B cell (primary cell): ENCODE data around the gene LYAR. TPM values are rescaled to one million over a fixed set of nuclear protein-coding genes. Genes with fewer than 3 reads are reported as not detected.

Source experiments
- ATAC-seq: fragments of 200-7000 bp; cut with Tn5 transposase; one replicate; pipeline ENCODE4 v1.10.0; 2021; ENCODE audit warnings: low read depth, mild to moderate bottlenecking, moderate number of reproducible peaks, moderate library complexity
- CTCF ChIA-PET: fragments of 350-600 bp; sonication (Branson Sonifier 250); formaldehyde crosslinking; loops from one replicate; lab custom pipeline; 2021; ENCODE audit warnings: antibody characterized with exemption, inconsistent platforms; lab: Charles Lee
- POLR2A ChIA-PET: fragments of 350-600 bp; sonication (Branson Sonifier 250); formaldehyde crosslinking; loops from one replicate; lab custom pipeline; 2021; ENCODE audit warnings: antibody characterized with exemption; lab: Charles Lee
- DNase-seq: peaks from one replicate; pipeline ENCODE4 v3.0.0; 2013
- H2AFZ ChIP-seq: 2 replicates; pipeline ENCODE4 v1.6.1; 2012; ENCODE audit warnings: mild to moderate bottlenecking, low read depth, low read length; ENCODE audit not compliant: insufficient read depth, poor library complexity, severe bottlenecking
- H3K27ac ChIP-seq, 2 donors: 1 replicate in 1 of 2; 2 replicates in 1 of 2; pipeline ENCODE4 v1.5.1; 2012 to 2013; ENCODE audit warnings: low read length in 2 of 2, mild to moderate bottlenecking in 2 of 2, moderate library complexity in 1 of 2
- H3K27me3 ChIP-seq, 4 experiments: fragments of 200-600 bp in 1 of 4; sonication (generic) in 1 of 4; replicated peaks in 1 of 4; 1 replicate in 2 of 4; 2 replicates in 2 of 4; pipeline versions ENCODE4 v1.6.1 to v1.7.0; 2013 to 2016; ENCODE audit warnings: low read length in 3 of 4, mild to moderate bottlenecking in 2 of 4, mixed read lengths in 1 of 4, moderate library complexity in 1 of 4; ENCODE audit not compliant: insufficient read depth in 4 of 4, control insufficient read depth in 3 of 4; ENCODE audit errors: control extremely low read depth in 1 of 4
- H3K36me3 ChIP-seq, 2 experiments: replicated peaks in 1 of 2; 1 replicate in 1 of 2; 2 replicates in 1 of 2; pipeline versions ENCODE4 v1.6.1 to v1.7.1; 2013; ENCODE audit warnings: low read length in 1 of 2; ENCODE audit not compliant: insufficient read depth in 2 of 2, control insufficient read depth in 1 of 2; ENCODE audit errors: control extremely low read depth in 1 of 2, extremely low read depth in 1 of 2
- H3K4me1 ChIP-seq, 2 donors: fragments of 200-600 bp in 1 of 2; sonication (generic) in 1 of 2; 1 replicate in 1 of 2; 2 replicates in 1 of 2; pipeline versions ENCODE4 v1.5.1 to v1.6.1; 2013 to 2017; ENCODE audit warnings: low read length in 2 of 2; ENCODE audit not compliant: control insufficient read depth in 2 of 2, insufficient read depth in 2 of 2
- H3K4me2 ChIP-seq: replicated peaks from 2 replicates; pipeline ENCODE3; 2012; ENCODE audit warnings: mild to moderate bottlenecking, low read depth, low read length; ENCODE audit not compliant: poor library complexity, severe bottlenecking
- H3K4me3 ChIP-seq, 5 experiments: fragments of 200-600 bp in 1 of 5; sonication (generic) in 1 of 5; 1 replicate in 3 of 5; 2 replicates in 2 of 5; pipeline versions ENCODE4 v1.5.1 to v1.7.0; 2011 to 2016; ENCODE audit warnings: low read length in 4 of 5, mild to moderate bottlenecking in 4 of 5, low read depth in 2 of 5, control low read depth in 1 of 5, moderate library complexity in 1 of 5; ENCODE audit not compliant: insufficient read depth in 1 of 5; ENCODE audit errors: control extremely low read depth in 1 of 5, extremely low read depth in 1 of 5
- H3K79me2 ChIP-seq: fragments of 200-600 bp; sonication (generic); one replicate; pipeline ENCODE4 v1.6.0; 2016; ENCODE audit warnings: low read length; ENCODE audit not compliant: control insufficient read depth, insufficient read depth
- H3K9ac ChIP-seq: fragments of 200-600 bp; sonication (generic); 2 replicates; pipeline ENCODE4 v1.6.1; 2017; ENCODE audit warnings: mild to moderate bottlenecking, low read length, moderate library complexity
- H3K9me3 ChIP-seq, 3 donors: one replicate each; pipeline versions ENCODE4 v1.6.1 to v1.7.1; 2013; ENCODE audit warnings: low read length in 2 of 3; ENCODE audit not compliant: control insufficient read depth in 2 of 3, insufficient read depth in 1 of 3; ENCODE audit errors: control extremely low read depth in 1 of 3
- H4K20me1 ChIP-seq: 2 replicates; pipeline ENCODE4 v1.6.0; 2012; ENCODE audit warnings: mild to moderate bottlenecking, low read length; ENCODE audit not compliant: insufficient read depth, control insufficient read depth, poor library complexity, severe bottlenecking
- H3K27ac Mint-ChIP-seq: one replicate; pipeline ENCODE4 v1.8.0; 2021; ENCODE audit warnings: mixed read lengths
- H3K27me3 Mint-ChIP-seq: one replicate; pipeline ENCODE4 v1.8.0; 2021; ENCODE audit warnings: mixed read lengths
- H3K4me1 Mint-ChIP-seq: one replicate; pipeline ENCODE4 v1.8.0; 2021; ENCODE audit warnings: mixed read lengths
- H3K4me3 Mint-ChIP-seq: one replicate; pipeline ENCODE4 v1.8.0; 2021; ENCODE audit warnings: mixed read lengths
- H3K9me3 Mint-ChIP-seq: one replicate; pipeline ENCODE4 v1.8.0; 2022; ENCODE audit warnings: mixed read lengths; ENCODE audit not compliant: insufficient read depth
- CTCF ChIP-seq: fragments of 200-600 bp; IDR thresholded peaks from one replicate; pipeline ENCODE4 v1.8.0; 2022; ENCODE audit warnings: antibody characterized with exemption, mild to moderate bottlenecking
- EZH2 ChIP-seq: IDR thresholded peaks from 2 replicates; pipeline ENCODE4 v1.6.1; 2012; ENCODE audit warnings: borderline replicate concordance, low read depth, mild to moderate bottlenecking, moderate library complexity, low read length; ENCODE audit not compliant: insufficient read depth, poor library complexity, severe bottlenecking
- WGBS: methylation state at CpG from one replicate; pipeline ENCODE4 v1.1.5; 2013; ENCODE audit warnings: missing lambda C conversion rate; ENCODE audit not compliant: insufficient coverage; 5-methylcytosine and 5-hydroxymethylcytosine counted together
- intact Hi-C: fragments of 100-400 bp; cut with micrococcal nuclease; formaldehyde crosslinking; loops from one replicate; pipeline ENCODE4 v1.10.0; 2022
- polyA plus RNA-seq: library from polyadenylated mRNA; depleted of rRNA; stranded (reverse); fragments of >200 nt; gene quantifications from 2 replicates; pipeline ENCODE4 v1.2.3, GENCODE V29; 2012
- total RNA-seq, 2 donors: library from RNA; stranded (reverse); fragments of 120-200 nt in 1 of 2; gene quantifications; 1 replicate in 1 of 2; 2 replicates in 1 of 2; pipeline versions ENCODE4 v1.2.3 to v1.2.4, GENCODE V29; 2013 to 2022

The LYAR gene
- total and polyA plus RNA-seq, 2 donors (not counting 1 experiment from before 2014, with no cell fraction given) = 3.0 to 11.5 TPM

DNA sequence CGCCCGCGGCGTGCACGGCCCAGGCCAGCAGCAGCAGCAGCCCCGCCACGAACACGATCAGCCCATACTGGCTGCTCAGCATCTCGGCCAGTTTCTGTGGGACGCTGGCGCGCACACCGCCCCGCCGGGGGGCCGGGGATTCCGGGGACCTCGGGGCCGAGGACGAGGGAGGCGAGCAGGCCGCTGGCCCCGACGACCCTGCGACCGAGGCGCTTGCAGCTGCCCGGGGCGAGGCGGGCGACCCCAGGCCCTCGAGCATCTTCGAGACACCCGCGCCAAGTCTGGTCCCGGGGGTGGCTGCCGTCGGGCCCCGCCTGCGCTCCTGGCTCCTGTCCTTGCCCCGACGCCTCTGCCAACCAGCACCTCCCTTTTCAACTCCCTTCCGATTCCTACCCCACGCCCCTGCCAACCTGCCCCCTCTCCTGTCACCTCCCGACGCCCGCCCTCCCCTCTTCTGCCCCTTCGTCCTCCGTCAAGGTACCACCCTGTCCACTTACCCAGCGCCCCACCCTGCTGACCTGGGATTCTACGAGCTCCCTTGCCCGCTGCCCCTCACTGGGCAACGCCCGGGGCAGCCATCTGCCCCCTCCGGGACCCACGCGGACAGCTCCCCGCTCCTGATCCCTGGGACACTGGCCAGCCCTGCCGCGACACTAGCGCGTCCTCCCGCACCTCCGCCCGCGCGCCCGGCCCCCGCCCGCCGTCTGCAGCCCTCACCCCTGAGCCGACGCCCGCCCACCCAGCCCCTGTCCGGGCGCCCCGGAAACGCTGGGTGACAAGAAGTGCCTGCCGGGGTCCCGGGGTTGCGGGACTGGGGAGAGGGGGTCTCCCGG lies 63.1 kb downstream of the LYAR start, which contains the start of gene OTOP1:
Gene OTOP1, minus strand, starts transcription at position 324 of the 833 bp plus-strand sequence. Its CDS starts 65 bp downstream, at position 259.
- H3K4me2 ChIP-seq = no peak within 1 kb of the TSS
- H3K27me3 ChIP-seq = peaks cover 0 to 31% (median 1%) of the 10 kb centered on the region in 4 experiments
- no peak within 1 kb of the TSS for H3K9ac ChIP-seq
- ChIA-PET CTCF (no interaction called here), POLR2A (no interaction called here)
- H3K9me3 Mint-ChIP-seq = no peaks in the 10 kb centered on the region
- WGBS = 23% methylated on average over 78 of the region's 82 CpGs
- ATAC-seq = no peak
- H4K20me1 ChIP-seq = no peaks in the 10 kb centered on the region
- intact Hi-C loops = no loop called here
- TF ChIP-seq CTCF (no peak), EZH2 (no peak)
- no peaks in the 10 kb centered on the region for H3K36me3 ChIP-seq
- no peak within 1 kb of the TSS for H3K4me3 Mint-ChIP-seq
- H2AFZ ChIP-seq = no peak within 1 kb of the TSS
- H3K27ac ChIP-seq = no peak within 1 kb of the TSS
- no peak within 1 kb of the TSS for H3K4me3 ChIP-seq
- H3K79me2 ChIP-seq = no peaks in the 10 kb centered on the region
- H3K27ac Mint-ChIP-seq = no peak within 1 kb of the TSS
- H3K4me1 Mint-ChIP-seq = peaks cover 11% of the 10 kb centered on the region
- no peaks in the 10 kb centered on the region for H3K4me1 ChIP-seq
- peaks cover 0 to 7% (median 0%) of the 10 kb centered on the region in 3 donors for H3K9me3 ChIP-seq
- H3K27me3 Mint-ChIP-seq = peaks cover 56% of the 10 kb centered on the region
- no peak for DNase-seq
